ENCODE results near the gene COX19.
A peak's percentile ranks its signal among the peaks of the same experiment; 100 is the strongest.

COX19 gene

DNA sequence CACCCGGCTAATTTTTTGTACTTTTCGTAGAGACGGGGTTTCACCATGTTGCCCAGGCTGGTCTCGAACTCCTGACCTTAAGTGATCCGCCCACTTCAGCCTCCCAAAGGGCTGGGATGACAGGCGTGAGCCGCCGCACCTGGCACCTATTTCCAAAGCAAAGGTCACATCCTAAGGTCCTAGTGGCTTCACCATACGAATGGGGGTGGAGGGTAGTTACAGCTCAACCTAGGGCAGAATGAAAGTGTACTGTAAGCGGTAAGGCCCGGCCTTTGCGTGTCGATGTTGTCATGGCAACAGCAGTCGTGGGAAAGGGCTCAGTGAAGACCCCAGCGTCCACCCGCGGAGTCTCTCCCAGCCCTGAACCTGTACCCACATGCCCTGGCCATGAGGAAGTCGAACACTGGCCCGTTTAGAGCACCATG lies 1.6 kb upstream of the COX19 start:
- Histone ChIP-seq H3K4me1 (peaks cover 42 to 90% (median 87%) of the 10 kb centered on the region in 10 experiments), H3K4me2 (peak overlapping the region; percentile 17 to 94 (median 73); a peak in 19 of 22 replicates), H3K9ac (peak overlapping the region in 5 of 11 experiments; percentile 21 to 60 (median 49); a peak in 8 of 22 replicates), H4K20me1 (peaks cover 5 to 33% (median 24%) of the 10 kb centered on the region in 11 experiments; a peak in 19 of 22 replicates), H3K27ac (peak overlapping the region in 8 of 11 experiments; percentile 18 to 99 (median 60); a peak in 15 of 22 replicates), H3K36me3 (peaks cover 15 to 21% (median 19%) of the 10 kb centered on the region in 11 experiments), H3K9me3 (replicated peaks in 1 of 11) (no peaks in the 10 kb centered on the region), H3K27me3 (no peaks in the 10 kb centered on the region), H3K4me3 (no peak overlapping the region)
- no peak for TF ChIP-seq Cebpa-rat (IDR thresholded peaks at IDR 0.05)

DNA sequence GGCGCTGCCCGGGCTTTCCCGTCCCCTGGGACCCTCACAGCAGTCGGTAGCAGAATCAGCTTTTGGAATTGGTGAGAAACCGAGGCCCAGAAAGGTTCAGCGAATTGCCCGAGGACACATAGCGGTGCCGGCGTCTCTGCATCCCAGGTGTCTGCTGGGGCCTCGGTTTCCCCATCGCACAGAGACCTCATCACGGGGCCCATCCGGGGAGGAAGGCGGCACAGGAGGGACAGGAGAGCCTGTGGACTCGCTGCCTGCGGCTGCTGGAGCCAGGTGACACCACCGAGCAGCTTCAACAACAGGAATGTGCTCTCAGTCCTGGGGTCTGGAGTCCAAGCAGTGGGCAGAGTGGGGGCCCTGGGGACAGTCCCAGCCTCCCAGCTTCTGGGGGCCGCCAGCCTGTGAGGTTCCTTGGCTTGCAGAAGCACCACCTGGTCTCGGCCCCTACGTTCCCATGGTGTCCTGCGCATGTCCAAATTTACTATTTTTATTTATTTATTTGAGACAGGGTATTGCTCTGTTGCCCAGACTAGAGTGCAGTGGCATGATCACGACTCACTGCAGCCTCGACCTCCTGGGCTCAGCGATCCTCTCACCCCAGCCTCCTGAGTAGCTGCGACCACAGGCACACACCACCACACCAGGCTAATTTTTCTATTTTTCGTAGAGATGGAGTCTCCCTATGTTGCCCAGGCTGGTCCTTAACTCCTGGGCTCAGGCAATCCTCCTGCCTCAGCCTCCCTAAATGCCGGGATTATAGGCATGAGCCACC lies 539 bp upstream of the COX19 start:
- peaks cover 52 to 90% (median 87%) of the 10 kb centered on the region in 10 experiments for H3K4me1 ChIP-seq
- peak overlapping the region in 8 of 10 experiments; percentile 81 to 99 (median 97); a peak in 13 of 20 replicates for H3K4me3 ChIP-seq
- H3K9me3 ChIP-seq (replicated peaks in 1 of 11), result no peaks in the 10 kb centered on the region
- peaks cover 18 to 32% (median 29%) of the 10 kb centered on the region in 11 experiments for H3K36me3 ChIP-seq
- no peaks in the 10 kb centered on the region for H3K27me3 ChIP-seq
- peak overlapping the region in 8 of 11 experiments; percentile 38 to 99 (median 62); a peak in 15 of 22 replicates for H3K27ac ChIP-seq
- peak overlapping the region; percentile 63 to 94 (median 80) for H3K4me2 ChIP-seq
- H4K20me1 ChIP-seq, result peaks cover 5 to 41% (median 25%) of the 10 kb centered on the region in 11 experiments; a peak in 19 of 22 replicates
- H3K9ac ChIP-seq, result peak overlapping the region in 6 of 11 experiments; percentile 39 to 98 (median 58); a peak in 9 of 22 replicates
- no peak for TF ChIP-seq Cebpa-rat (IDR thresholded peaks at IDR 0.05)

DNA sequence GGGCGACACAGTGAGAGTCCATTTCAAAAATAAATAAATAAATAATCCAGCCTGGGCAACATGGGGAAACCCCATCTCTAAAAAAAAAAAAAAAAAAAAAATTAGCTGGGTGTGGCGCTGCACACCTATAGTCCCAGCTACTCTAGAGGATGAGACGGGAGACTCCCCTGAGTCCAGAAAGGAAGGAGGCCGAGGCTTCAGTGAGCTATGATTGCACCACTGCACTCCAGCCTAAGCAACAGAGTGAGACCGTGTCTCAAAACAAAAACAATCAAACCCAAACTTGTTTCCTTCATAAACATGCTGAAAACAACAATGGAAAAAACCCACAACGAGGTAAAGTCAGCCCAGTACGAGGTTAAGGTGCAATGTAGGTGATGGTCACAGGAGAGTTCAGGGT lies 1.2 kb downstream of the COX19 start:
- Histone ChIP-seq H3K27me3 (no peaks in the 10 kb centered on the region), H3K27ac (peak overlapping the region; percentile 94 to 99 (median 98)), H3K4me3 (peak overlapping the region; percentile 81 to 99 (median 97)), H3K4me2 (peak overlapping the region; percentile 89 to 98 (median 92)), H3K9ac (peak overlapping the region; percentile 91 to 99 (median 97)), H3K4me1 (peaks cover 56 to 90% (median 87%) of the 10 kb centered on the region in 10 experiments), H4K20me1 (peaks cover 8 to 57% (median 39%) of the 10 kb centered on the region in 11 experiments; a peak in 20 of 22 replicates), H3K9me3 (replicated peaks in 1 of 11) (no peaks in the 10 kb centered on the region), H3K36me3 (peaks cover 32 to 49% (median 46%) of the 10 kb centered on the region in 11 experiments)
- TF ChIP-seq Cebpa-rat (IDR thresholded peaks at IDR 0.05), result peak in 6 of 11 experiments; percentile 15 to 82 (median 54); a peak in 7 of 22 replicates

DNA sequence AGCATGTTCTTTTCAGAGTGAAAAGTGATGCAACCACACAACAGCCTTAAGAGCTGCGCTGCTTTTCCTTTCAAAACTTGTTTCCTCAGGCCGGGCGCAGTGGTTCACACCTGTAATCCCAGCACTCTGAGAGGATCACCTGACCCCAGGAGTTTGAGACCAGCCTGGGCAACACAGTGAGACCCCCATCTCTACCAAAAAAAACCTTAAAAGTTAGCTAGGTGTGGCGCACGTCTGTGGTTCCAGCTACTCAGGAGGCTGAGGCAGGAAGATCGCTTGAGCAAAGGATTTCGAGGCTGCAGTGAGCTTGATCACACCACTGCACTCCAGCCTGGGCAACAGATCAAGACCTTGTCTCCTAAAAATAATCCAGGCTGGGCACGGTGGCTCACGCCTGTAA lies 2.0 kb downstream of the COX19 start:
- peak overlapping the region; percentile 91 to 99 (median 97) for H3K9ac ChIP-seq
- H3K4me3 ChIP-seq, result peak overlapping the region; percentile 81 to 99 (median 97)
- peaks cover 38 to 57% (median 53%) of the 10 kb centered on the region in 11 experiments for H3K36me3 ChIP-seq
- peak overlapping the region in 10 of 11 experiments; percentile 94 to 99 (median 98); a peak in 19 of 22 replicates for H3K27ac ChIP-seq
- peaks cover 65 to 90% (median 87%) of the 10 kb centered on the region in 10 experiments for H3K4me1 ChIP-seq
- peaks cover 11 to 64% (median 46%) of the 10 kb centered on the region in 11 experiments; a peak in 20 of 22 replicates for H4K20me1 ChIP-seq
- H3K9me3 ChIP-seq (replicated peaks in 1 of 11), result no peaks in the 10 kb centered on the region
- peak overlapping the region; percentile 89 to 98 (median 92) for H3K4me2 ChIP-seq
- TF ChIP-seq Cebpa-rat (IDR thresholded peaks at IDR 0.05), result no peak
- H3K27me3 ChIP-seq, result no peaks in the 10 kb centered on the region

DNA sequence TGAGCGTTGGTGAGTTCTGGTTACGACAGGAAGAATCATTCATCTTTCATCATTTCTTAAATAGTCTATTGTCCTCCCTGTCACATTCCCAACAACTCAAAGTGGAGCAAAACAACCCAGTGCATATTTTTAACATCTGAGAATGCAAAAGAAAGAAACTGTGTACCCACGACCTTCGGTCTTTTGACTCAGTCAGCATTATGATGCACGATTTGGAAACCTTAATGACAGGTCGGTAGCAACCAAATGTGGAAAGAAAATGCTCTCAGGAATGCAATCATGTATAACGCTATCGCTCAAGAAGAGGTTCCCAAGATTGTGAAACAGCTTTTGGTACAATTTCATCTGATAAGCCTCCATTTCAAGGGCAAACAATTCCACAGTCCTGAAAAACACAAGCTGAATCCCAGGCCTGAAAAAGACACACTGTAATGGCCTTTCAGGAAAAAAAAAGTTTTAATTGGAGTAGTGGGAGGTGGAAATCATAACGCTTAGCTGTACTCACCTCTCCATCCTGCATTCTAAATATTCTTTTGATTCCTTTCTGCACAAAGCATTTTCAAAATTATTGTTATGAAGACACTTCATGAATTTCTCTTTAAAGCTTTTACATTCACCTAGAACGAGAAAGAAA lies 2.6 kb downstream of the COX19 start:
- Histone ChIP-seq H4K20me1 (peaks cover 15 to 70% (median 51%) of the 10 kb centered on the region in 11 experiments; a peak in 20 of 22 replicates), H3K27me3 (no peaks in the 10 kb centered on the region), H3K27ac (peak overlapping the region in 10 of 11 experiments; percentile 94 to 99 (median 98); a peak in 20 of 22 replicates), H3K4me3 (peak overlapping the region; percentile 81 to 99 (median 97); a peak in 19 of 20 replicates), H3K4me2 (peak overlapping the region; percentile 89 to 98 (median 92)), H3K9ac (peak overlapping the region; percentile 91 to 99 (median 97); a peak in 21 of 22 replicates), H3K36me3 (peaks cover 43 to 62% (median 58%) of the 10 kb centered on the region in 11 experiments), H3K4me1 (peaks cover 70 to 90% (median 87%) of the 10 kb centered on the region in 10 experiments), H3K9me3 (replicated peaks in 1 of 11) (no peaks in the 10 kb centered on the region)
- TF ChIP-seq Cebpa-rat (IDR thresholded peaks at IDR 0.05), result peak in 3 of 11 experiments; percentile 13 to 49 (median 26); a peak in 2 of 22 replicates

DNA sequence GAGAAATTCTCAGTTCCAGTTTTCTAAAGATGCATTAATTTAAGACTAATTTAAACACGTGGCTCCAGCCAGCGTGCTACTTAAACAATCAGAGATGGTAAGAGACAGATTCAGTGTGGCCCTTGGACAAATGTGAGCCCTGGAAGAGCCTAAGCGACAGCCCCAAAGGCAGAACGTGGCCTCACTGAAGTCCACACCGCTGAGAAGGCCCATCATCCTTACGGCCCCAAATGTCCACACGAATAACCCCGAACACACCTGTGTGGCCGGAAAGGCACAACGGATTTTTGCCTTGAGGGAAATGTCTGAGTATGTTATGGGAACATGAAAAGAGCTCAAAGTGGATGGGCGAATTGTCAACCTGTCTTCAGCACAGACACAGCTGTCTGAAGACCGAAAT lies 3.2 kb downstream of the COX19 start:
- H3K4me2 ChIP-seq, result peak overlapping the region; percentile 89 to 98 (median 92)
- no peak for TF ChIP-seq Cebpa-rat (IDR thresholded peaks at IDR 0.05)
- peaks cover 20 to 76% (median 58%) of the 10 kb centered on the region in 11 experiments; a peak in 20 of 22 replicates for H4K20me1 ChIP-seq
- H3K36me3 ChIP-seq, result peaks cover 50 to 69% (median 65%) of the 10 kb centered on the region in 11 experiments
- H3K27me3 ChIP-seq, result no peaks in the 10 kb centered on the region
- H3K9ac ChIP-seq, result peak overlapping the region; percentile 91 to 99 (median 97); a peak in 20 of 22 replicates
- H3K27ac ChIP-seq, result peak overlapping the region in 10 of 11 experiments; percentile 36 to 99 (median 98); a peak in 20 of 22 replicates
- H3K9me3 ChIP-seq (replicated peaks in 1 of 11), result no peaks in the 10 kb centered on the region
- peaks cover 77 to 90% (median 87%) of the 10 kb centered on the region in 10 experiments for H3K4me1 ChIP-seq
- peak overlapping the region; percentile 13 to 99 (median 97); a peak in 17 of 20 replicates for H3K4me3 ChIP-seq

DNA sequence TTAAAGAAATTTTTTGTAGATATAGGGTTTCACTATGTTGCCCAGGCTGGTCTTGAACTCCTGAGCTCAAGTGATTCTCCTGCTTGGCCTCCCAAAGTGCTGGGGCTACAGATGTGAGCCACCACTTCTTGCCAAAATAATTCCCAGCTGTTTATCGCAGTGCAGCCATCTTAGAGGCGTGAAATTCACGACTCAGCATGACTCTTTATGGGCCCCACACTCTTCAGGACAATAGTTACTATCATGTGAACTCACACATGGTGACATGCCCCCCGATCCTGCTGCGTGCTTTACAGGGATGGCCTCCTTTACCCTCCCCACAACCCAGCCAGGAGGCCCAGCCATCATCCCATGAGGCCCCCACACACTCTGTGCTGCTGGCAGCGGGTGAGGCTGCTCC lies 4.6 kb downstream of the COX19 start:
- peaks cover 56 to 80% (median 75%) of the 10 kb centered on the region in 11 experiments for H3K36me3 ChIP-seq
- peak overlapping the region in 10 of 11 experiments; percentile 2 to 99 (median 97); a peak in 17 of 22 replicates for H3K9ac ChIP-seq
- peaks cover 24 to 89% (median 71%) of the 10 kb centered on the region in 11 experiments; a peak in 20 of 22 replicates for H4K20me1 ChIP-seq
- H3K27me3 ChIP-seq, result no peaks in the 10 kb centered on the region
- no peak for TF ChIP-seq Cebpa-rat (IDR thresholded peaks at IDR 0.05)
- H3K27ac ChIP-seq, result peak overlapping the region in 10 of 11 experiments; percentile 30 to 99 (median 98); a peak in 18 of 22 replicates
- no peaks in the 10 kb centered on the region for H3K9me3 ChIP-seq (replicated peaks in 1 of 11)
- H3K4me3 ChIP-seq, result peak overlapping the region in 1 of 10 experiments; percentile 2; a peak in 1 of 20 replicates
- peaks cover 85 to 90% (median 87%) of the 10 kb centered on the region in 10 experiments for H3K4me1 ChIP-seq
- peak overlapping the region; percentile 89 to 98 (median 92) for H3K4me2 ChIP-seq

DNA sequence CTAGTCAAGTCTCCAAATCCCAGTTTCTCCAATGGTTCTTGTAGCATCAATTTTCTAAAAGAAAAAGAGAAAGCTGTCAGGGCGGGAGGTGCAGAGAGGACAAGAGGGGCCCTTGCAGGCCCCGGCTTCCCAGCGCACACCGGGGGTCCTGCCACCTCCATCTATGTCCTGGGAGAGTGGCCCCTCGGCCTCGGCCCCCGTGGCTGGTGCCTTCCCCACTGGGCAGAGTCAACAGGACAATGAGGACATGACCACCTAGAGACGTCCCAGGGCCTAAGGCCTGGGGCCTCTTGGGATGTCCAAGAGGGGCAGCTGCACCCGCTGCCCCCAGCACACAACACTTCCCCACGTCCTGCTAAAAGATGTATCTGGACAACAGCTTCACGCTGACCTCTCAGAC lies 5.9 kb downstream of the COX19 start:
- Histone ChIP-seq H3K9me3 (replicated peaks in 1 of 11) (no peaks in the 10 kb centered on the region), H3K27me3 (no peaks in the 10 kb centered on the region), H3K9ac (peak overlapping the region; percentile 18 to 63 (median 45); a peak in 14 of 22 replicates), H3K27ac (peak overlapping the region in 10 of 11 experiments; percentile 43 to 99 (median 65); a peak in 18 of 22 replicates), H3K4me2 (peak overlapping the region; percentile 89 to 98 (median 92)), H3K4me1 (peaks cover 96 to 100% (median 97%) of the 10 kb centered on the region in 10 experiments), H3K4me3 (peak overlapping the region in 2 of 10 experiments; percentile 24 to 37; a peak in 2 of 20 replicates), H3K36me3 (peaks cover 56 to 80% (median 75%) of the 10 kb centered on the region in 11 experiments), H4K20me1 (peaks cover 24 to 96% (median 77%) of the 10 kb centered on the region in 11 experiments; a peak in 20 of 22 replicates)
- no peak for TF ChIP-seq Cebpa-rat (IDR thresholded peaks at IDR 0.05)
